PC-3 (cell line): ENCODE data around the gene NRG4.

Experiments used
- EZH2phosphoT487 ChIP-seq: fragments of 300-600 bp; sonication (generic); IDR thresholded peaks from 2 replicates; pipeline ENCODE4 v1.6.1; 2018; ENCODE audit warnings: mild to moderate bottlenecking, antibody characterized with exemption, low read length, borderline replicate concordance
- TF ChIP-seq, protein P1 (sequence below): fragments of 300-600 bp; sonication (generic); conservative IDR thresholded peaks from 2 replicates; pipeline ENCODE4 v1.5.1; 2017; ENCODE audit warnings: antibody characterized with exemption, low read depth, mild to moderate bottlenecking, low read length

DNA sequence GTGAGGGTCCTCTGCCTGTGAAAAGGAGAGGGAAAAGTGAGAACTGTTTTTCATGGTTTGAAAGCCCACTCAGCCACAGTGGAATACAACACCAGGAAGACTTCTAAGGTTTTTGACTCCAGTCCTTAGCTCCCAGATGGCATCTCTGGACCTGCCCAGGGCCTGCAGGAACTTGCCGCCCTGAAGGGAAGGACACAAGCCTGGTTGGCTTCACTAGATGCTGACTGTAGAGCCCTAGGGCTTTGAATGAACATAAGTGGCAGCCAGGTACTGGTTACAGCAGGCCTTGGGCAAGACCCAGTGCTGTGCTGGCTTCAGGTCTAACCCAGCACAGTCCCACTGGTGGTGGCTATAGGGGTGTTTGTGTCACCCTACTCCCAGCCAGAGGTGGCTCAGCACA, 26.3 kb upstream of the NRG4 start:
- no peak for TF ChIP-seq EZH2phosphoT487
- TF ChIP-seq, protein P1, sequence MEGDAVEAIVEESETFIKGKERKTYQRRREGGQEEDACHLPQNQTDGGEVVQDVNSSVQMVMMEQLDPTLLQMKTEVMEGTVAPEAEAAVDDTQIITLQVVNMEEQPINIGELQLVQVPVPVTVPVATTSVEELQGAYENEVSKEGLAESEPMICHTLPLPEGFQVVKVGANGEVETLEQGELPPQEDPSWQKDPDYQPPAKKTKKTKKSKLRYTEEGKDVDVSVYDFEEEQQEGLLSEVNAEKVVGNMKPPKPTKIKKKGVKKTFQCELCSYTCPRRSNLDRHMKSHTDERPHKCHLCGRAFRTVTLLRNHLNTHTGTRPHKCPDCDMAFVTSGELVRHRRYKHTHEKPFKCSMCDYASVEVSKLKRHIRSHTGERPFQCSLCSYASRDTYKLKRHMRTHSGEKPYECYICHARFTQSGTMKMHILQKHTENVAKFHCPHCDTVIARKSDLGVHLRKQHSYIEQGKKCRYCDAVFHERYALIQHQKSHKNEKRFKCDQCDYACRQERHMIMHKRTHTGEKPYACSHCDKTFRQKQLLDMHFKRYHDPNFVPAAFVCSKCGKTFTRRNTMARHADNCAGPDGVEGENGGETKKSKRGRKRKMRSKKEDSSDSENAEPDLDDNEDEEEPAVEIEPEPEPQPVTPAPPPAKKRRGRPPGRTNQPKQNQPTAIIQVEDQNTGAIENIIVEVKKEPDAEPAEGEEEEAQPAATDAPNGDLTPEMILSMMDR, result no peak
